Measurements from ENCODE around the gene RPS25.
"Not testable (repeated sequence)": the region's sequence is repeated elsewhere in the genome, so short reads cannot be mapped to it uniquely, and the experiment has no call there.

Gene RPS25

GRCh38 chr11:119038884-119039283 lies 20.7 kb upstream of the RPS25 start:
- DNase-seq (ENCODE audit: low spot score), result no peak

- no peak for DNase-seq (ENCODE audit: low spot score)
Observed at GRCh38 chr11:119034813-119035212, 16.7 kb upstream of the RPS25 start.

- not testable (repeated sequence) for DNase-seq (ENCODE audit: low spot score)
Observed at GRCh38 chr11:119033421-119033820, 15.3 kb upstream of the RPS25 start.

DNA sequence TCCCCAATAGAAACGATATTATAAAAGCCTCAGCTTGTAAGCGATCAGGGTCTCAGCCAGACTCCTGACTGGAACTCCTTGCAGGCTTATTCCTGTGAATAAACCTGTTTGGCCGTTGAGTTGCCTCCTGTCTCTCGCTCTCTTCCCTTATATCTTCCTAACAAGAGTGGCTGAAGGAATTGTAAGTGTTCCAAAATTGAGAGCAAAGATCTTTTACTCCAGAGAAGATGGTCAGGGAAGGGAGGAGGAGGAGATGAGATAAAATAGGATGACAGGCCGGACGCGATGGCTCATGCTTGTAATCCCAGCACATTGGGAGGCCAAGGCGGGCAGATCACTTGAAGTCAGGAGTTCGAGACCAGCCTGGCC lies 13.8 kb upstream of the RPS25 start:
- no peak for DNase-seq (ENCODE audit: low spot score)

DNA sequence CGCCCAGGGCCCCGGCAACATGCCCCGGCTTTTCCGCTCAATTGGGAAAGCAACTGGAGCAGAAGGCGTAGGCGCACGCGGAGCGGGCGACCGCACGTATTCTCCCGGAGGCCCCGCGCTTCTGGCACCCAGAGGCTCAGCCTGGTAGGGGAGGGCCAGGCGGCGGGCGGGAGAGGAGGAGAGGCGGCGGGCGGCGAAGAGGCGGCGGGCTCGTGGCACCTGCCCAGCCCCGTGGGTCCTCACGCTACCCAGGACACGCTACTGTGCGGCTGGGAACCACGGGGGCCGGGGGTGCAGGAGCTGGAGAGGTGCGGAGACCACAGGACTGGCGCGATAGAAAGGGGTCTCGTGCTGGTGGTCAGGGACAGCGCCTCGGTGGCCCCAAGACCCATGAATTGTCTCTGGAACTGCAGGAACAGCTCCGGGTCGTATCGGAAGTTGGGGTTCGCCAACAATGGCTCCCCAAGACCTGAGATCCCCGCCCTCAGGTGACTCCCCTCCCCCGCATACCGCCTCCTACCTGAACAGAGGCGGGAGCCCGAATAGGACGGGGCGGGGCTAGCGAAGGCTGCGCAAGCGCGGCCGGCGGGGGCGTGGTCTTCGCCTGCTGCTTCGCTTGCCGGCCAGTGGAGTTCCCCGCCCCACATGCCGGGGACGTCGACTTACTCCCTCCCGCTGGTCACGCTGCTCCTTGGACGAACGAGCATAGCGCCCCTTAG lies 12.3 kb upstream of the RPS25 start, which contains the start of gene SLC37A4:
SLC37A4 (minus strand) TSS at position 549 of the 719 bp plus-strand sequence.
- peak; percentile 97 for DNase-seq (ENCODE audit: low spot score)

DNA sequence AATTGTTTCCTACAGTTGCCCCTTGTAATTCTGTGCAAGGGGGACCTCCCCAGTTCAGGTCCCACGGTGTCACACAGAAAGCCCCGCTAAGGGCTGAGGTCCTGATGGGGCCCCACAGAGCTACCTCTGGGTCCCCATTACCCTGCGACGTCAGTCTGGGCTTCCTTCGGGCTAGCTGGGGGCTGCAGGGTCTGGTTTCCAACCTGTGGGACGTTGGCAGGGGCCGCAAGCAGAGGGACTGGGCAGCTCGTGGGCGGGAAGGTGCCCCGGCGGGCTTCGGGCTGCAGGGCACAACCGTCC lies 11.8 kb upstream of the RPS25 start:
- DNase-seq (ENCODE audit: low spot score), result no peak

DNA sequence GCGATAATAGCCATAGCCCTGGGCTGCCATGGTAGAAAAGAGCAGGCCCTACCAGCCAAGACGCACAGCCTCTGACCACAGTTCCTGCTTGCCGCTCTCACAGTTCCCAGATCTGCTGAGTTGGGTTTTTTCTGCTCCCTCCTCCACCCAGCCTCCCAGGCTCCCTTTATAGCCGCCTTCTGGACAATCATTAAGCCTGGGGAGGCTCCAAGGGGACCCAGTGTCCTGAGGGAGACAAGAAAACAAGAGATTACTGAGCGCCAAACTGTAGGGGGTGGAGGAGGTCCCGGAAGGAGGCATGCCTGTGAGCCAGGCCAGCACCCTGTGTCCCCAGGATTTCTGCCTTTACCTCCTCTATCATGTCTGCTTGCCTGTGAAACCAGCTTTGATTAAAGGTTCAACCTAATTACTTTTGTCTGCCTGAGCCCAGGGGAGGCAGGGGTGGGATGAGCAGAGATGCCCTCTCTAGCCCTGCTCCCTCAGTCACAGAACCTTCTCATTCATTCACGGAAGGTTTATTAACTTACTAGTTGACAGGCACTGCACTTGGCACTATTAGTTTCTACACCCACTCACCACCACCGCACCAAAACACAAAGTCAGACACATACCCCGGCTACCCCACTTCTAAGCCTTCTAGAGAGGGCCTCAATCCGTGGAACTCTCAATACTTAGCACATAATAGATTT lies 11.3 kb upstream of the RPS25 start:
- DNase-seq (ENCODE audit: low spot score), result no peak

DNA sequence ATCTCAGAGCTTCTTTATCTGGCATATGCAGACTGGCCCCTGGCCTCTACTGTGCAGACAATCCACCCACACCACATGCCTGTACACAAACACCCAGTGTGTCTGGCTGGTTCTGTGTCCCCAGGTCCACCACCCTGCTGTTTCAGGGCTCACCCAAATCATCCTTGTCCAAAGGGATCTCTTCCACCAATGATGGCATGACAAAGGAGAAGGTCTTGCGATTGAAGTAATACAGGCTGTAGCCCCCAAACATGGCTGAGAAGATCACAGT lies 10.9 kb upstream of the RPS25 start:
- no peak for DNase-seq (ENCODE audit: low spot score)

- DNase-seq (ENCODE audit: low spot score), result no peak
Observed at GRCh38 chr11:119028346-119029068, 10.4 kb upstream of the RPS25 start.

DNA sequence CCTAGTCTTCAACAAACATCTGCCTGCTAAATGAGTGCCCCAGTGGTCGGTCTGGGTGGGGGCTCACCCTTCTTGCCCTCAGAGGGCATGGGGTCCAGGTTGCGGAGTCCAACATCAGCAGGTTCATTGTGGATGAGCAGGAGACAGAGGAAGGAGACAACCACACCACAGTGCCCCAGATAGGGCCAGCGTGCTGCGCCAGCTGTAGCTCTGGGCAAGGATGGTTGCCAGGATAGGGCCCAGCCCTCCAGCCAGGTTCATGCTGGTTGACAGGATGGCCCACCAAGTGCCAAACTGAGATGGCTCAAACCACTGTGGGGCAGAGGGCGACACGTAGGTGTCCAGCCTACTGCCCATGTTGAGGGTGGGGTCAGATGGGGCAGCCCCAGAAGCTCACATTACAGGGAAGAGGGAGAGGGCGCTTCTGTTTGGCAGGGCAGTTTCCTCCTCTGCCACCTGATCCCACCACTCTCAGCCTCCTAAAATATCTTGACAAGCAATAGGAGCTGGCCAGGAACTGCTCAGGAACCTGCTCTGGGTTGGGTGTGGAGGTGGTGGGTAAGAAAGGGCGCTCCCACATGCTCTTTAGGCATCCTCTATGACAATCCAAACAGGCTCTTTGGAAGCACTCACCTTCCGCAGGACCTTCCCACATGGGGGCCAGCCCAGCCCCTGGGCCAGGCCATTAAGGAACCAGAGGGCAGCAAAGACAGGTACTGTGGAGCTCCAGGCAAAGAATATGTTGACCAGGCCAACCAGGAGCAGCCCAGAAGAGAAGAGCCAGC lies 9.6 kb upstream of the RPS25 start:
- DNase-seq (ENCODE audit: low spot score), result no peak

GRCh38 chr11:119026970-119027369 lies 8.8 kb upstream of the RPS25 start:
- no peak for DNase-seq (ENCODE audit: low spot score)

DNA sequence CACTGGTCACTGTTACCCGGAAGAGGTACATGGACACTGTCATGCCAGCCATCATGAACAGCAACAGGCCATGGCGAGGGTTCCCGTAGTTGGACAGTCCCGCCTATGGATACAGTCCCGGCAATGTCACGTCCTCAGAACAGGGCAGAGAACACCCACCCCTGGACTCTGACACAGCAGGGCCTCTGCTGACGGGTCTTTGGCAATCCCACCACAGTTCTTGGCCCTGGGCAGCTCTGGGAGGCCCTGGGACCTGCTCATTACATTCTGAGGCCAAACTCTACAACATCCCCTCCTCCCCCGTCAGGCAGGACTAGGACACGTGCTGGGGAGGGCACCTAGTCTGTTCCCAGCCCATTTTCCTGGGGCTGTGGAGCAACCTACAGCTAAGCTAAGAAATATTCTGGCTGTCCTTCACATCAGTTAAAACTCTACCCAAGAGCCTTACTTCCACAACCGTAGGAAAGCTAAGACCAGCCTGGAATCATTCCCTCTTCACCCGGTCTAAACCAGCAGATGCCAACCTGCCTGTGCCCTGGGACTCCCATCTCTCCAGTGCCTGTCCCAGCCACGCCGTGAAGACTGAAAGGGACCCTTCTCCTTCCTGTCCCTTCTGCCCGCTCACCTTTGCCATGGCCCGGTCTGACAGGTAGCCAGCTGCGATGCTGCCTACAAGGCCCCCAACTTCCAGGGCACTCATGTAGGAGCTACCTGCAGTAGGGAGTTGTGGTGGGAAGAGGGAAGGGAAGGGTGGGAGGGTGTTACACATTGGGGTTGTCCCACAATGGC lies 8.0 kb upstream of the RPS25 start:
- no peak for DNase-seq (ENCODE audit: low spot score)

DNA sequence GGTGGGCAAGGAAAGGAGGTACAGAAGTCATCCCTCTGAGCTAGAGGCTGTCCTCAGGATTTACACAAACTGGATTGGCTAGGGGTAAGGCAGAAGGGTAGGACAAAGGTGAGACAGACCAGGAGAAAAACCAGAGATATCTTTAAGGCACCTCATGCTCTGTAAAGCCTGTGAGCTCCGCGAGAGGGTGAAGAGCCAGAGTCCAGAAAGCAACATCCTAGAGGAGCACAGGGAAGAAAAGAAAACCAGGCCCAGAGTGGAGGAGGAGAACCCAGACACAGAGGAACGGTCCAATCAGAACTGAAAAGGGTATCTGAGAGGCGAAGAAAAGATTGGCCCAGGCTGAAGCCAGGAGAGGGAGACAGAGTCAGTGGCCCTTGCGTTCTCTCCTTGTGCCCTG lies 7.4 kb upstream of the RPS25 start:
- DNase-seq (ENCODE audit: low spot score), result no peak

DNA sequence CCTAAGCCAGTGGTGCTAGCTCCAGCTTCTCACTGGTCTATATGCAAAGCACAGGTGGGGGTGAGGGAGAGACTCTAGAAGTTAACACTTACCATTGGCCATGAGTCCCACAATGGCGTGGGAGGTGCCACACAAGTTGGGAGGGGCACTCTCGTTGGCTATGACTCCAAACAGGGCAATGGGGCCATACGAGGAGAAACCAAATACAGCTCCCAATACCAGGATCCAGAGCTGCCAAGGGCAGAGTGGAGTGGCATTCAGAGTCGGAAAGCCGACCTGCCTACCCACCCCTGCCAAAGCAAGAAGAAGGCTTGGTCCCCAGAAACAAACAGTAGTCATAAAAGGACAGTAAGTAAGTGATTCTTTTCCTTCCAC lies 6.9 kb upstream of the RPS25 start:
- DNase-seq (ENCODE audit: low spot score), result no peak

DNA sequence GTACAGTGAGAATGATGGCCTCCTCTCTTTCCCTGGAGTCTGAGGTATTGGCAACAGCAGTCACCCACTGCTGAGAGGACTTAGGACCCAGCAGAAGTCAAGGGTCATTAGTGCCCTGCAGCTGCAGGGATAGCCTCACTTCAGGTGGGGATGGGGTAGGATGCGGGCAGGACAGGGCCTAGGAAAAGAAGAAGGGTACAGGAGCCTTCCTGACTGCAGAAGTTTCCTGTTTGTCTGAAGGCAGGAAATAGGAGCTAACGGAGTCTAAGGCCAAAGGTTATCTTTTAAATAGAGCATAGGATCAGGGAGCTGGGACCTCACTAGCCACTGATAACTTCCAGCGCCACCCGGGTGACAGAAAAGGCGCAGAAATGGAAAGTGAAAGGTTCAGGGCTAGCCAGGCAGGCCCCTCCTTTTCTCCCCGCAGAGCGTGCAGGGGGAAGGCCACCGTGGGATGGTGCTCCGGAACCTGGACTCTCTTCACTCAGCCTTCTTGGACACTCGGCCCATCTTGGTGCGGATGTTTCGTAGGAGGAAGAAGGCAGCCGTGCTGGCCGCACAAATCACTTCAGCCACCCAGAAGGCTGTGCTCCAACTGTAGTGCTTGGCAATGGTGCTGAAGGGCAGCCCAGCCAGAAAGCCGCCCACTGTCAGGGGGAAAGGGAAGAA lies 6.4 kb upstream of the RPS25 start:
- no peak for DNase-seq (ENCODE audit: low spot score)

- no peak for DNase-seq (ENCODE audit: low spot score)
Observed at GRCh38 chr11:119023741-119024140, 5.6 kb upstream of the RPS25 start.

DNA sequence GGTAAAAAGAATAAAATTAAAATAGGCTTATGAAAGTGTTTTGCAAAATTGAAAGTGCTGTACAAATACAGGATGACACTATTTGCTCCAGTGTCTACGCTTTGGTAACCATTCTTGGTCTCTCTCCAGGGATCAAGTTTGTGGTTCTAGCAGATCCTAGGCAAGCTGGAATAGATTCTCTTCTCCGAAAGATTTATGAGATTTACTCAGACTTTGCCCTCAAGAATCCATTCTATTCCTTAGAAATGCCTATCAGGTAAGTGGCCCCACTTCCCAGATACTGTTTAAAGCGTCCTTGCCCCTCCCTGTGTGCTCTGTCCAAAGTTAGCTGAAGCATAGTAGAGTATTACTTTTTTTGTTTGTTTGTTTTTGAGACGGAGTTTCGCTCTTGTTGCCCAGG lies 3.5 kb upstream of the RPS25 start:
- no peak for DNase-seq (ENCODE audit: low spot score)

DNA sequence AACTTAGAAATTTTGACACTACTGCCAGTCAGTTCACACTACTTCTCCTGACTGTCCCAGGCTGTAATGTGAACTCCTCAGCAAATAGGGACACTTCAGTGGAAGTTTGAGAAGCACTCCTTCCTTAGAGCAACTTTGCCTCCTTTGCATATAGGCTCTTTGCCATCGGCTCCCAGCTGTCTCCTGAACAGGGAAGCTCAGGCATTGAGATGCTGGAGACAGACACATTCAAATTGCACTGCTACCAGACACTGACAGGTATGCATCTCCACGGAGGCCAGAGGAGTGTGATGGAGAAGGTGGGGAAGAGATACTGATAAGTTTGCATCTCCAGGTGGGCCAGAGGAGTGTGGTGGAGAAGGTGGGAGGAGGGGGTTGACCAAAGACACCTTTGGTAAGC lies 1.9 kb upstream of the RPS25 start:
- no peak for DNase-seq (ENCODE audit: low spot score)

- not testable (repeated sequence) for DNase-seq (ENCODE audit: low spot score)
Observed at GRCh38 chr11:119017377-119017776, 766 bp downstream of the RPS25 start.

DNA sequence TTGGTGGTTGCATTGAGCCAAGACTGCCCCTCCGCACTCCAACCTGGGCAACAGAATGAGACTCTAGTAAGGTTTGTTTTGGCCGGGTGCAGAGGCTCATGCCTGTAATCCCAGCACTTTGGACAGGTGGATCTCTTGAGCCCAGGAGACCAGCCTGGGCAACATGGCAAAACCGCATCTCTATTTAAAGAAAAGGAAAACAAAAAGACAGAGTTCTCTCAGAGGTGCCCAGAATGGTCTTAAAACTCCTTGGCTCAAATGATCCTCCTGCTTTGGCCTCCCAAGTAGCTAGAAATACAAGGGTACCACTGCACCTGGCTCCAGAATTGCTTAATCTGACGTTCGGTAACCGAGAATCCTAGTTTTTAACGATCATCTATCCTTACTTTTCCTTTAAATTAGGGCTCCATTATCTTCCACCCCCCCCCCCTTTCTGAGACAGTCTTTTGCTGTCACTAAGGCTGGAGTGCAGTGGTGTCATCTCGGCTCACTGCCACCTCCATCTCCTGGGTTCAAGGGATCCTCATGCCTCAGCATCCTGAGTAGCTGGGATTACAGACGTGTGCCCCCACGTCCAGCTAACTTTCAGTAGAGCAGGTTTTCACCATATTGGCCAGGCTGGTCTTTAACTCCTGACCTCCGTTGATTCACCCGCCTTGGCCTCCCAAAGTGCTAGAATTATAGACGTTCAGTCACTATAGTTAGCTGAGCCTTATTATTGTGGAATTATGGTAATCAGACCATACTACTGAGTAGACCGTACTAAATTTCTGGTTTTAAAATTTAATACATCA lies 1.7 kb downstream of the RPS25 start:
- no peak for DNase-seq (ENCODE audit: low spot score)

Data from germinal center (tissue), 1 donor.